GM21576 (cell line): Measurements from ENCODE around the gene LRRC14B.
"Not testable (repeated sequence)": the region's sequence is repeated elsewhere in the genome, so short reads cannot be mapped to it uniquely, and the experiment has no call there.

Experiments
- ATAC-seq: cut with Tn5 transposase; IDR thresholded peaks from one replicate; pipeline ENCODE4 v1.9.1; 2021; ENCODE audit warnings: mild to moderate bottlenecking, moderate library complexity; ENCODE audit not compliant: unreplicated experiment

The LRRC14B gene

DNA sequence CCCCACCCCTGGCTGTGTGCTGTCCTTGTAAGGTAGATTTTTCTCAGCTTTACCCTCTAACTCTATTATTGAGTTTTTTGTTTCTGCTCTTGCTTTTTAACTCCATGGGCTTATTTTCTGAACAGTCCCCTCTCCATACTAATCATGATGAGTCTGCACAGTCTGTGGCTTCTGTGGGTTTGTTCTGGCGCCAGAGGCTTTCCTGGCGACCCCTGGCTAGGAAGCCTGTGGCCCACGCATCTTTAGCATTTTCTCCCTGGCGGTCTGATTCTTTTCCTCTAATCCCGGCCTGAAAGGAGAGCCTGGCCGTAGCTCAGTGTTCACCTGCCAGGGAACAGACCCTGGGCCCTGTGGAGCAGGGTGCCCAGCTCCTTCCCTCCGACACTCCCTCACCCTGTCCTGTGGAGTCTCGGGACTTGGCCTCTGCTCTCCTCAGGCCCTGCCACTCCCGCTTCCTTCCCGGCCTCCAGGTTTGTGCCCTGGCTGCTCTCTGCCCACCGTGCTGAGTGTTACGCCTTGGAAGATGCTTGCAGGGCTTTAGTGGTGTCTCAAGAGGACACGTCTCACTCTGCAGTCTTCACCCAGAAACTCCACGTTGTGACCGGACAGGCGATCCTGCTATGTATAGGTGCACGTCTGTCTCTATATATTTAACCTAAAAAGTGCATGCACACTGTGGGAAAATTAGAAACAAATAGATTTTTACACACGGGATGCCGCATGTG is 31.7 kb upstream of the LRRC14B start:
- no peak for ATAC-seq

DNA sequence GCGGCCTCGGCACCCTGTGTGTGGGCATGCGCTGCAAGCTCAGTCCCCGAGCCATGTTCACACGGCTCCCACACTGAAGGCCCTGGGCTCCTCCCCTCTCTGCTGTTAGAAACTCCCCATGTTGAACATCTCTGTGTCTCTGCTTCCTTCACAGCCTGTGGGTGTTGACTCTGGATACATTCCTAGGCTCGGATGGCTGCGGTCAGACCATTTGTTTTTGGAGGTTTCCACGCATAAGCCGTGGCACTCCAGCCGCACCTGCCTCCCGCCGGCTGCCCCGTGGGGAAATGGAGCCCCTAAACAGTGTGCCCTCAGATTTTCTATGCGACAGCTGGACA is 31.2 kb upstream of the LRRC14B start:
- no peak for ATAC-seq

DNA sequence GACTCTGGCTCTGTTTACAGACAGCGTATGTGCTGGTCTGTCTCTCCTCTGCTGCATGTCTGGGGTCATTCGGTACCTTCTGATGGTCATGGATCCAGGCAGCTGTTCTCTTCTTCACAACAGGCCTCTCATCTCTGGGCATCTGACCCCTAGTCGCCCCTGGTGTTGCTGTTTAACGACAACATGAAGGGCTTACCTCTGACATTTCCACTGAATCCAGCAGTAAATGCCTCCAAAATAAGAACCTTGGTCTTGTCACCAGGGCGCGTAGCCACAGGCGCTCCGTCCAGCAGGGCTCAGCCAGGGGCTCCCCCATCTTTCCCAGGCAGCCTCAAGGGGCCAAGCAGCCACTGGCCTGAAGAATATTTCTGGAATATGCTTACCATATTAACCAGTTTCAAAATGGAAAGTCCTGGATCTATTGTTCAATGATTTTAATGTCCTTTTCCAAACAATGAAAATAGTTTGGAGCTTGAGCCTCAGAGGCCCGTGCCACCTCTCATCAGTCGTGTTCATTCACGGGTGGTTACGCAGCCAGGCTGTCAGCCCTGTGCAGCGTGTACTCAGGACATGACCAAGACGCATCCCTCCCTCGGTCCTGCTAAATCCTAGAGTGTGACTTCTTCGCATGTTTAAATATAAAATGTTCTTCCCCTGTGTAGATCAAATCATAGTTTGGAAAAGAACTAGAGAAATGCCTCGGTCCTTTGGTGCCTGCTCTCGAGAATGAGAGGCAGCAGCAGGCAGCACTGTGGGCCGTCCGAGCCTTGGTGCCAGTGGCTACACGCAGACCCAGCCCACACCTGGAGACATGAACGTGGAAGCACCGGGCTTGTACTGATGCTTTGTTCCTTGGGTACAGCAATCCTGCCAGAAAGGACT is 30.1 kb upstream of the LRRC14B start:
- no peak for ATAC-seq

DNA sequence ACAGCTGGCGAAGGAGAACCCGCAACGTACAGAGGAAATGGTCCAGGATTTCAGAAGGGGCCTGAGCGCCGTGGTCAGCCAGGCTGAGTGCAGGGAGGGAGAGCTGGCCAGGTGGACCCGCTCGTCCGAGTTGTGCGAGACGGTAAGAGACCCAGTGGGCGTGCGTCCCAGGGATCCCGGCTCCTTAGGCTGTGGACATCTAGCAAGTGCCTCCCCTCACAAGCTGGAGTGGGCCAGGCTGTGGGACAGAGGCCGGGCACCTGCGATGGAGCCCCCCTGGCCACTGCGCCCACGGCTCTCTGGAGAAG is 29.5 kb upstream of the LRRC14B start:
- ATAC-seq = no peak

DNA sequence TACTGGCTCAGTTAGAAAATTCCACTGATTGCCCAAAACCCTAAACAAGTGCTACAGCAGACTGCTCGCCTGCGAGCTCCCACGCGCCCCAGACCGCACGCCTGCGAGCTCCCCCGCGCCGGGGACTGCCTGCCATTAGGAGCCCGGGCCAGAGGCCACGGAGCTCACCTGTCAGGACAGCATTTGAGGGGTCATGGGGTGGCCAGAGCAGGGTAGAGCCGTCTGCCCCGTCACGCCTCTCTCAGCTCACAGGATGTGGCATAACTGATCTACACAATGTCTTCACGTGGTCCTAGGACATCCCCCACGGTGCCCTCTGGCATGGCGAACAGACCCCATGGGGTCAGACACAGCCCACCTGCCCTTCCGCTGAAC is 29.1 kb upstream of the LRRC14B start:
- no peak for ATAC-seq

DNA sequence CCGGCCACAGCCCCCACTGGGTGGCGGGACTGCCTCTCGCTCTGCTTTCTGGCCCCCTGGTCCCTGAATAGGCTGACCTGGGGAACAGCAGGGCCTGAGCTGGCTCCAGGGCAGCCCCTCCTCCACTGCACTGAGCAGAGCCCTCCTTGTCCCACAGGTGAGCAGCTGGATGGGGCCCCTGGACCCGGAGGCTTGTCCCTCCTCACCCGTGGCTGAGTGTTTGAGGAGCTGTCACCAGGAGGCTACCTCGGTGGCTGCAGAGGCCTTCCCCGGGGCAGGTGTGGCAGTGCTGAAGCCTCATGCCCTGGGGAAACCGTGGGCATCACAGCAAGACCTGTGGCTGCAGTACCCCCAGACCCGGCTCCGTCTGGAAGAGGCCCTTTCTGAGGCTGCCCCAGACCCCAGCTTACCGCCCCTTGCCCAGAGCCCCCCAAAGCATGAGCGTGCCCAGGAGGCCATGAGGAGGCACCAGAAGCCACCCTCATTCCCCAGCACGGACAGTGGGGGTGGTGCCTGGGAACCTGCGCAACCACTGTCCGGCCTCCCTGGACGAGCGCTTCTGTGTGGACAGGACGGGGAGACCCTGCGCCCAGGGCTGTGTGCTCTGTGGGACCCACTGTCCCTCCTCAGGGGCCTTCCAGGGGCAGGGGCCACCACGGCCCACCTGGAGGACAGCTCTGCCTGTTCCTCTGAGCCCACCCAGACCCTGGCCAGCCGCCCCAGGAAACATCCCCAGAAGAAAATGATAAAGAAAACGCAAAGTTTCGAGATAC is 28.5 kb upstream of the LRRC14B start:
- ATAC-seq = no peak

DNA sequence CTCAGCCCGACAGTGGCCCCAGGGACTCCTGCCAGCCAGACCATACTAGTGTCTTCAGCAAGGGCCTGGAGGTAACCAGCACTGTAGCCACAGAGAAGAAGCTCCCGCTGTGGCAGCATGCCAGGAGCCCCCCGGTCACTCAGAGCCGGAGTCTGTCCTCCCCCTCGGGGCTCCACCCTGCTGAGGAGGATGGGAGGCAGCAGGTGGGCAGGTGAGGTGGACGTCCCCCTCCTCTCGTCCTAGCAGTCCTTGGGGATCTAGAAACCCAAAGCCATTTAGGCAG is 28.0 kb upstream of the LRRC14B start:
- no peak for ATAC-seq

DNA sequence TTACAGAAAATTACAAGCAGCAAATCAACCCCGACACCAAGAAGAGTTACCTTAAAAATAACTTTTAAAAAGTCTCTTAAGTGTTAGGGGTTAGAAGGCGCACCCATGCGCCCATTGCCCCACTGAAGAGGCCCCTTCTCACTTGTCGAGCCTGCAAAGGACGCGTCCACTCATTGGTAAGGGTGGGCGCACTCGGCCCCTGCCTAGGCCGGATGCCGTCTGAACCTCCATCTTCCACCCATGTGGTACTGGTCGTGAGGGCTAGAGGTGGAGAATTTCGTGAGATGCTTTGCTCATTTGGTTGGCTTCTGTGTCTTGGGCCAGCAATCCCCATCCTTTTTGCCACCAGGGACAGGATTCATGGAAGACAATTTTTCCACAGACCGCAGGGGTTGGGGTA is 27.5 kb upstream of the LRRC14B start:
- ATAC-seq = no peak

DNA sequence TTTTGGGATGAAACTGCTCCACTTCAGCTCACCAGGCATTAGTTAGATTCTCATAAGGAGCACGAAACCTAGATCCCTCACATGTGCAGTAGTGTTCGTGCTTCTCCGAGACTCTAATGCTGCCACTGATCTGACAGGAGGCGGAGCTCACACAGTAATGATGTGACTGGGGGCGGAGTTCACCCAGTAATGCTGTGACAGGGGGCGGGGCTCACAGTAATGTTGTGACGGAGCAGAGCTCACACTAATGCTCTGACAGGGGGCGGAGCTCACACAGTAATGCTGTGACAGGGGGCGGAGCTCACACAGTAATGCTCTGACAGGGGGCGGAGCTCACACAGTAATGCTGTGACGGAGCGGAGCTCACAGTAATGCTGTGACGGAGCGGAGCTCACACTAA is 27.1 kb upstream of the LRRC14B start:
- no peak for ATAC-seq

DNA sequence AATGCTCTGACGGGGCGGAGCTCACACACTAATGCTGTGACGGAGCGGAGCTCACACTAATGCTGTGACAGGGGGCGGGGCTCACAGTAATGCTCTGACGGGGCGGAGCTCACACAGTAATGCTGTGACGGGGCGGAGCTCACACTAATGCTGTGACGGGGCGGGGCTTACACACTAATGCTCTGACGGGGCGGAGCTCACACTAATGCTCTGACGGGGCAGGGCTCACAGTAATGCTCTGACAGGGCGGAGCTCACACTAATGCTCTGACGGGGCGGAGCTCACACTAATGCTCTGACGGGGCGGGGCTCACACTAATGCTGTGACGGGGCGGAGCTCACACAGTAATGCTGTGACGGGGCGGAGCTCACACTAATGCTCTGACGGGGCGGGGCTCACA is 26.5 kb upstream of the LRRC14B start:
- ATAC-seq = not testable (repeated sequence)

DNA sequence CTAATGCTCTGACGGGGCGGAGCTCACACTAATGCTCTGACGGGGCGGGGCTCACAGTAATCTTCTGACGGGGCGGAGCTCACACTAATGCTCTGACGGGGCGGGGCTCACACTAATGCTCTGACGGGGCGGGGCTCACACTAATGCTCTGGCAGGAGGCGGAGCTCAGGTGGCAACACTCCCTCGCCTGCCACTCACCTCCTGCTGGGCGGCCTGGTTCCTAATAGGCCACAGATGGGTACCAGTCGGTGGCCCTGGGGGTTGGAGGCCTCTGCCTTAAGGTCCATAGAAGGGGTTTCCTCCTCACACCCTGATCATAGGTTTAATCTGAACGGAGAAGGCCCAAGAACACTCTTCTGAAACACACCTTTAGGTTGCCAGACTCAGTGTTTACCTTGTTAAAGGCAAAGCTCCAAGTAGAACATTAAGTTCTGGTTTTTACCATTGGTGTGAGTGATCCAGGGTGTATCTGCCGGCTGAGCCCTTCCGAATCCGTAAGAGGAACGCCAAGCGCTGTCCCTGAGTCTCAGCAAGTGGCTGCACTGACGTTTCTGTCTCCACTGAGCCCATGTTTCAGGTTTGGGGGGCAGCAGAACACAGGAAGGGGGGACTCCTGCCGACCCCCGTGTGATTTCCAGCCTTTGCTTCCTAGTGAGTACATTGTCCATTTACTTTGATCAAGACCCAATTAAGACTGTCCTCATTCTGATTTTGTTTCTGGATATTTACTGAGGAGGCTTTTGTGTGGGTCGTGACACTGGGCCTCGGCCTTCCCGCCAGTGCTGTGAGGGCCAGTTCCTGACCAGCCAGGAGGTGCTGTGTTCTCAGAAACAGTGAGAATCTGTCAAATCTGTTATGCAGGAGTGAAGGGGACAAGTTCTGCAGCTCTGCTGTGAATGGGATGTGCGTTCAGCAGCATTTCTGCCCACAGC is 24.6 kb upstream of the LRRC14B start:
- ATAC-seq = no peak

DNA sequence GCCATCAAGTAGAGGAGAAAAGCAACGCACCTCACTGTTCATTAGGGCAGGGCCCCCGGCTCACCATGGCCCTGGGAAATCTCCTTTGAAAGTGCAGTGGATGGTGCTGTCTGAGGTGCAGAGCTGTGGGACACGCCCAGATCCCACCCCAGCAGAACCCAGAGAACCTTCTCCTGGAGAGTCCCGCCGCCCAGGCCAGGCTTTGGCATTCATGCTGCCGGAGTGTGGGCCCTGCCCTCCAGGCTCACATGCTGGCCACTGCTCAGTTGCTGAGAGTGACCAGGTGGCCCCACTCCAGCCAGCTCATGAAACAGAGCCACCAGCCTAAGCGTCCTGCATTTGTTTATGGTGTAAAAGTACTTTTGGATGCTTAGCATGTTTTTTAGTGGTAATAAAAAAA is 23.8 kb upstream of the LRRC14B start:
- no peak for ATAC-seq

DNA sequence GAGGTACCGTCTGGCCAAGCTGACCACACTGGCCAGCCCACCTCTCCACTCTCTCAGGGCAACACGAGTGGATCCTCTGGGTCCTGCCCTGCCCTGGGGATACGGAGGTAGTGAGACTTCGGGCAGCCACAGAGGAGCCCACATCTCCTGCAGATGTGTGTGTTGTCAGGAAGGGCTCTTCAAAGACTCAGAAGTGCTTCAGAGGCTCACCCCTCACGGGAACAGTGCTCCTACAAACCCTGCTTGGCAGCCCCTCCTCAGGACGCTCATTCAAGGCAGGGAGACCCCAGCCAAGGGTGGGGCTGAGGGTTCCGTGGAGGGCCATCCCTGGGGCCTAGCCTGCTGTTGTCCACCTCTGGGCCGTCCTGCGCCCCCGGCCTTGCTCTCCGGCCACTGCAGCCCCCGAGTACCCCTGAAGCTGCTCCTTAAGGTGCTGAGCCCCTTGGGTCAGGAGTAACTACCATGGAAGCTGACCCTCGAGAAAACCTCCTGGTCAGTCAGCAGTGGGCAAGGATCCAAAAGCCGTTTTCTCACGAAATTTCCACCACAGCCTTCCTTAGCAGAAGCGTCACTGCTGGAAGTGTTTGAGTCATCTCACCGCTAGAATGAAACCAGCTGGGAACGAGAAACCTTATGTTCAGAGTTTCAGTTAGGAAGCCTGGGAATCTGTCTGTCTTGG is 23.2 kb upstream of the LRRC14B start:
- ATAC-seq = no peak

DNA sequence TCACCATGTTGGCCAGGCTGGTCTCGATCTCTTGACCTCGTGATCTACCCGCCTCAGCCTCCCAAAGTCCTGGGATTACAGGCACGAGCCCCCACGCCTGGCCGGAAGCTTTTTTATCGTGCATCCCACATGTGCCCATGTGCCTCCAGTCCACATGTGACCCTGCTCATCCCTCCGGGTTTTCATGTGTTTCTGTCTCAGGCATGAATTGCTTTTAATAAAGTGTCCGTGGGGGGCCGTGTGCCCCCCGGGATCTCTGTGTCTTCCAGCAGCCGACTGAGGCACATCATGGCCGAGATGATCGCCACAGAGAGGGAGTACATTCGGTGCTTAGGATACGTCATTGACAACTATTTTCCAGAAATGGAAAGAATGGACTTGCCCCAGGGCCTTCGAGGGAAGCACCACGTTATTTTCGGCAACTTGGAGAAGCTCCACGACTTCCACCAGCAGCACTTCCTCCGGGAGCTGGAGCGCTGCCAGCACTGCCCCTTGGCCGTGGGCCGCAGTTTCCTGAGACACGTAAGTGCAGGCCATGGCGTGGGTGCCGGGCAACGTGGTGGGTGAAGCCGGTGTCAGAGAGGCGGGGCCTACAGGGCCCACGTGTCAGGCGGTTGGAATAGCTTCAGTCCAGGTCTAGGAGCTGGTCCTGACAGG is 22.1 kb upstream of the LRRC14B start:
- ATAC-seq = no peak

DNA sequence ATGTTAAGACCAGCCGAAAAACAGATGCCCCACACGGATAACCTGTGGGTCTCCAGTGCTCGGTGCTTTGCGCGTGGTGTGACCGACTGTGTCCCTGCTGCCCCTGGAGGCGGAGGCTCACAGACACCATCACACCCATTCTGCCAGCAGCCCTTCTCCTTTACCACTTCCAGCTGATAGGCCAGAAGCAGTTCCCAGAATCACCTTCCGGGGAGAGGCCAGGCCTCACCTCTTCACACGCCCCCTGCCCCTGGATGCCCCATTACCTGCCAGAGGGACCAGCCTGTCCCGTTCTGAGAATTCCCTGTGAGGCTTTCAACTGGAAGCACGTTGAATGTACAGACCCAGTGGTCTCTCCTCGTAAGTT is 21.6 kb upstream of the LRRC14B start:
- ATAC-seq = no peak

DNA sequence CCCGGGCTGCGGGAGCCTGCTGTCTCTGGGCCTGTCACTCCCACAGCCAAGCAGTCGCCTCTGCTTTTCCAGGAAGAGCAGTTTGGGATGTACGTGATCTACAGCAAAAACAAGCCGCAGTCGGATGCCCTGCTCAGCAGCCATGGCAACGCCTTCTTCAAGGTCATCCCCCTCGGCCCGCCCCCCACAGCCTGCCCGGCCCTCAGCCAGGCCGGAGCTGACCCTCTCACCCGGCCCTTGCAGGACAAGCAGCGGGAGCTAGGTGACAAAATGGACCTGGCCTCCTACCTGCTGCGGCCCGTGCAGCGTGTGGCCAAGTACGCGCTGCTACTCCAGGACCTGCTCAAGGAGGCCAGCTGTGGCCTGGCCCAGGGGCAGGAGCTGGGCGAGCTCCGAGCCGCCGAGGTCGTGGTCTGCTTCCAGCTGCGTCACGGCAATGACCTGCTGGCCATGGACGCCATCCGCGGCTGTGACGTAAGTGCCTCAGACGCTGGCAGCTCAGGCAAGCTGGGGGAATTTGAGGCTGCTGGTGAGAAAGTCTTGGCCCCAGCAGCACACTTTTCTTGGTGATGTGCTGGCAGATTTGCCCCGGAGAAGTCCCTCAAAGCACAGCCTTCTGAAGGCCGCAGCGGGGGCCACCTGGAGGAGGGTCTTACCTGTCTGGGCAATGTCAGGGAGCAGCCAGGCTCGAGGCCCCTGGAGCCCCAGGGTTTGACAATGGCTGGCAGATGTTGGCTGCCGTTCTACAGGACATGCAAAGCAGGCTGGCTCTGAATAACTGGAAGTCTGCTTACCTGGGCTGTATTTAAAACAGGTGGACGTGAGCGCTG is 20.1 kb upstream of the LRRC14B start:
- ATAC-seq = no peak

DNA sequence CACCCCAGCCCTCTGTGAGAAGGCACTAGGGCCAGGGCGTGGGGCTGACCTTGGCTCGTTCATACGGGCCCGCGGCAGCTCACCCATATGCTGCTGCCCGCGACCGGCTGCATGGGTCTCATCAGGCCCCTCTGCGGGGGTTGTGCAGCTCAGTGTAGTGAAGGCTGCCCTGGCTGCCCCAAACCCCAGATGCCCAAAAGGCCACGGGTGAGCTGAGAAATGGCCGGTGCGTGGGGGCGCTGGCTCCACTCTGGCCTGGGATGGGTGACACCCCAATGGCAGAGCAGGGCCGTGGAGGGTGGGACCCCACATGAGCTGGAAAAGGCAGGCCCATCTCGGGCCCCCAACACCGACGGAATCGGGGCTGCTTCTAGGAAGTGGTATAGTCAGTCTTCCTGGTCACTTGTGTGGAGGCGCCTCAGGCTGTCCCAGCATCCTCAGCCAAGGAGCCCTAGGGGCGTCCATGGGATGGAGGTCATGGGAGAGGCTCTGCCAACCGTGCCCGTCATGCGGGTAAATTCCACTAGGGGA is 19.4 kb upstream of the LRRC14B start:
- no peak for ATAC-seq

DNA sequence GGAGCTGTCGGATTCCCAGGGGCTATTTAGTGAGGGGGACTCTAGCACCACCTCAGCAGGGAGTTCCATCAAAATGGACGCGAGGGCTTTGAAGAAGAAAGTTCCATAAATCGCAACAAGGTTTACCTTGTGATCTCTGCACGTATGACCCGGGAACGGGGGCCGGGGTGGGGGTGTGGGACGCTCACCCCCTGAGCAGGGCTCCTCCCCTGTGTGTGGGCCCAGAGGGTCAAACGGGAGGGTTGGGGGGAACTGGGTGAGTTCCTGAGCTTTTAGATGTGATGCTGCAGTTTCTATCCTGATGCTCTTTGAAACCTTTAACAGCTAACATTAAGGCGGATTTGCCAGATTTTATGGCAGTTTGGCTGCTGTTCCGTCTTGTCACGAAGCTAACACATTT is 18.9 kb upstream of the LRRC14B start:
- no peak for ATAC-seq

DNA sequence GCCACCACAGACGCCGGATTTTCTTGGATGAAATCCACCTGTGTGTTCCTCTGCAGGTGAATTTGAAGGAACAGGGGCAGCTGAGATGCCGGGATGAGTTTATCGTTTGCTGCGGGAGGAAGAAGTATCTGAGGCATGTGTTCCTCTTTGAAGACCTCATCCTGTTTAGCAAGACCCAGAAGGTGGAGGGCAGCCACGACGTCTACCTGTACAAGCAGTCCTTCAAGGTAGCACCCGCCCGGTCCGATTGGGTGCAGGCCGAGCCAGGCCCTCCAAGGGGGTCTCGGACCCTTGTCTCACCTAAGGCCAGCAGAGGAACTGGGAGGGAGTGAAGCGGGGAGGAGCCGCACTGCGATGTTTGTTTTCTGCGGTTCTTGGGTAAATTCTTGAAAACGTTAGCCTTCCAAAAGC is 18.4 kb upstream of the LRRC14B start:
- no peak for ATAC-seq
